ENCODE measurements around the gene PTPRN.

DNA sequence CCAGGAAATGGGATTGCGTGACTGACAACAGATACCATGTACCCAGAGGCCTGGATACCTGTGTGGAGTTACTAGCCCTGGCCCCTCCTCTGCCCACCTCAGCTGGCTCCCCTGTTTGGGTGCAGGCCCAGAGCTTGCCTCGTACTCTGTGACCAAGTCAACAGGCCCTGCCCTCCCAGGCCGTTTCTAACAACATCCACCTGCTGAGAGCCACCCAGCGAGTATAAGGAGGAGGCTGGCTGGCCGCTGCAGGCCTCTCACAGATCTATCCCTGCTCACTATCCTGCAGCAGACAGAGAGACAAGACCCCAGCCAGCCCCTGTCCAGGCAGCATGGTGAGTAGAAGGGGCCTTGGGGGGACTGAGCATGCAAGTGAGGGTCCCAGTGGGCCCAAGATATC is 43.0 kb downstream of the PTPRN start:
- no peak for TF ChIP-seq CTCF (IDR thresholded peaks at IDR 0.05; ENCODE audit: poor library complexity, severe bottlenecking)
- TF ChIP-seq REST (IDR thresholded peaks at IDR 0.05; ENCODE audit: borderline replicate concordance), result no peak
- no peak for TF ChIP-seq RAD21 (conservative IDR thresholded peaks at IDR 0.05)
- TF ChIP-seq POLR2AphosphoS5 (IDR thresholded peaks at IDR 0.05), result no peak
- TF ChIP-seq EP300 (conservative IDR thresholded peaks at IDR 0.05; ENCODE audit: poor library complexity, severe bottlenecking), result no peak
- no peak for TF ChIP-seq EZH2 (IDR thresholded peaks at IDR 0.05; ENCODE audit: borderline replicate concordance, insufficient read depth, low read length, poor library complexity, severe bottlenecking)
- no peak for TF ChIP-seq SMC3 (conservative IDR thresholded peaks at IDR 0.05; ENCODE audit: poor library complexity)
- no peak for TF ChIP-seq TAF1 (IDR thresholded peaks at IDR 0.05; ENCODE audit: low read depth)
